ENCODE measurements around the gene SMIM21. TPM values are rescaled to one million over a fixed set of nuclear protein-coding genes. Genes with fewer than 3 reads are reported as not detected.

Gene SMIM21
- total RNA-seq, 1 donor from 2014 or later = not detected

DNA sequence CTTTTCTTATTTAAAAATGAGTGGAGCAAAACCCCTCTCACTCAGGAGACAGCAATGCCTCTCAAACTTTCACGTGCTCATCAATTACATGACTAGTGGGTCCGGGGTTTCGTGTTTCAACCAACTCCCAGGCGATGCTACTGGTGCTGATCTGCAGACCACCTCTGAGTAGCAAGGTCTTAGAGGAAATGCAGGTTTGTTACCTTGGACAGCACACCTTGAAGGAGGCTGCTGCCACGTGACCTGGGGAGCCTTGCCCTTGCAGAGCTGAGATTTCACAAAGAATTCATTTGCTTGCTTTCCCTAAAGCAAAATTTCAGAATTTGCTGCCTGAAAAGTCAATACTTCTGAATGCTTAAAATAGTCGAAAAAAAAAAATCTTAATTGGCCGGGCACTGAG is 32.4 kb downstream of the SMIM21 start:
- no peaks in the 10 kb centered on the region for H3K27me3 ChIP-seq
- intact Hi-C loops (cut with DNase I) = no loop called here
- no peak overlapping the region for H3K27ac ChIP-seq
- no peak overlapping the region for H3K4me3 ChIP-seq
- H3K4me1 ChIP-seq = no peaks in the 10 kb centered on the region
- H3K9me3 ChIP-seq = no peaks in the 10 kb centered on the region
- no peak for DNase-seq (ENCODE audit: low spot score in 2 of 2)
- no peaks in the 10 kb centered on the region for H3K36me3 ChIP-seq
- TF ChIP-seq, protein P1, sequence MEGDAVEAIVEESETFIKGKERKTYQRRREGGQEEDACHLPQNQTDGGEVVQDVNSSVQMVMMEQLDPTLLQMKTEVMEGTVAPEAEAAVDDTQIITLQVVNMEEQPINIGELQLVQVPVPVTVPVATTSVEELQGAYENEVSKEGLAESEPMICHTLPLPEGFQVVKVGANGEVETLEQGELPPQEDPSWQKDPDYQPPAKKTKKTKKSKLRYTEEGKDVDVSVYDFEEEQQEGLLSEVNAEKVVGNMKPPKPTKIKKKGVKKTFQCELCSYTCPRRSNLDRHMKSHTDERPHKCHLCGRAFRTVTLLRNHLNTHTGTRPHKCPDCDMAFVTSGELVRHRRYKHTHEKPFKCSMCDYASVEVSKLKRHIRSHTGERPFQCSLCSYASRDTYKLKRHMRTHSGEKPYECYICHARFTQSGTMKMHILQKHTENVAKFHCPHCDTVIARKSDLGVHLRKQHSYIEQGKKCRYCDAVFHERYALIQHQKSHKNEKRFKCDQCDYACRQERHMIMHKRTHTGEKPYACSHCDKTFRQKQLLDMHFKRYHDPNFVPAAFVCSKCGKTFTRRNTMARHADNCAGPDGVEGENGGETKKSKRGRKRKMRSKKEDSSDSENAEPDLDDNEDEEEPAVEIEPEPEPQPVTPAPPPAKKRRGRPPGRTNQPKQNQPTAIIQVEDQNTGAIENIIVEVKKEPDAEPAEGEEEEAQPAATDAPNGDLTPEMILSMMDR (IDR thresholded peaks at IDR 0.05) = no peak

- intact Hi-C loops (cut with DNase I) = no loop called here
- Histone ChIP-seq H3K36me3 (no peaks in the 10 kb centered on the region), H3K4me3 (no peak overlapping the region), H3K4me1 (no peaks in the 10 kb centered on the region), H3K27me3 (no peaks in the 10 kb centered on the region), H3K27ac (no peak overlapping the region), H3K9me3 (no peaks in the 10 kb centered on the region)
- TF ChIP-seq, protein P1 (IDR thresholded peaks at IDR 0.05) = no peak
- no peak for DNase-seq (ENCODE audit: low spot score in 2 of 2)
Measured at GRCh38 chr18:75393721-75394120, 33.8 kb downstream of the SMIM21 start.

GRCh38 chr18:75392226-75392578 is 35.3 kb downstream of the SMIM21 start:
- Histone ChIP-seq H3K4me1 (no peaks in the 10 kb centered on the region), H3K27me3 (no peaks in the 10 kb centered on the region), H3K36me3 (no peaks in the 10 kb centered on the region), H3K9me3 (no peaks in the 10 kb centered on the region), H3K4me3 (no peak overlapping the region), H3K27ac (no peak overlapping the region)
- intact Hi-C loops (cut with DNase I) = no loop called here
- TF ChIP-seq, protein P1 (IDR thresholded peaks at IDR 0.05) = no peak
- DNase-seq (ENCODE audit: low spot score in 2 of 2) = no peak

DNA sequence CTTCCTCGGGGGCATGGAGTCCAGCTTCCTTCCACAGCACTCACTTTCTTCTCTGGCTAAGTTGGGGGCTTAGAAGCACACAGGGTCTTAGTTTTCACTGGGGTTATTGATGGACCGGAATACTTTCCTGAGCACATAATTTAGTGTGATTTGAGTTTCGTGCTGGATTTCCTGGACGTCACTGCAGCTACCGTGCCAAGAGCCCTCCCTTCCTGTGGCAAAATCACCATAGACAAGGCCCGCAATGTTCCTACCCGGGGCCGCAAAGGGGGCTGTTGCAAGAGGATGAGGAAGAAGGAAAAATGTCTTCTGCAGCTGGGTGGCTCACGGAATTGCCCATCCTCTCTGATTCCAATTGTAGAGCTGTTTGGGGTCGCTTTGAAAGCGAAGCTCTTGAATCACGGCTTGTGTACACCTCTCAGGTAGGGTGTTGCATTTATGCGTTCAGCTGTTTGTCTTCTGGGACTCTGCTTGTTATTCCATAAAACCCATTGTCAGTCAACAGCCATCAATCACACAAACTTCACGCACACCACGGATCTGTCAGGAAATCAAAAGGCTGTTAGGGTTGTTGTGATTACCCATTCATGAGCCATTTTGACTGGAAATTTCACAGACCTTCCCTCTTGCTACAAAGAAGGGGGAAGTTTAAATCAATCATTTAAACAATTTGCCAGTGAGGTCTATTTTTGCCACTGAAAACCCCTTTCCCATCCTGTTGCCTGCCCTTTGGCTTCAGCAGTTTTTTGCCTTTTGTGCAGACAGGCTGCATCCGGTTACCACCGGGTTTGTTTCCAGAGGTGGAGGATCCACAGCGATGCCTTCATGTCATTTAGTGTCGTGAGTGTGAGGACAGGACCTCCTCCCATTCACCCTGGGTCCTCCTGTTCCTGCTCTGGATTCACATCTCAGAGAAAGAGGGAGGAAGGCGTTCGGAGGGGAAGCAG is 36.0 kb downstream of the SMIM21 start:
- TF ChIP-seq, protein P1 (IDR thresholded peaks at IDR 0.05) = no peak
- H3K27ac ChIP-seq = no peak overlapping the region

GRCh38 chr18:75390854-75391253 is 36.6 kb downstream of the SMIM21 start:
- no peak for DNase-seq (ENCODE audit: low spot score in 2 of 2)
- TF ChIP-seq, protein P1 (IDR thresholded peaks at IDR 0.05) = no peak
- Histone ChIP-seq H3K27me3 (no peaks in the 10 kb centered on the region), H3K36me3 (no peaks in the 10 kb centered on the region), H3K4me1 (no peaks in the 10 kb centered on the region), H3K9me3 (no peaks in the 10 kb centered on the region), H3K4me3 (no peak overlapping the region), H3K27ac (no peak overlapping the region)
- intact Hi-C loops (cut with DNase I) = no loop called here

More for the DNA sequence above, 36.0 kb downstream of the SMIM21 start:
- Histone ChIP-seq H3K4me3 (no peak overlapping the region), H3K4me1 (no peaks in the 10 kb centered on the region), H3K27me3 (no peaks in the 10 kb centered on the region), H3K36me3 (no peaks in the 10 kb centered on the region), H3K9me3 (no peaks in the 10 kb centered on the region)
- no peak for DNase-seq (ENCODE audit: low spot score in 2 of 2)
- intact Hi-C loops (cut with DNase I) = no loop called here
